Upper lobe of right lung (tissue), 1 donor: ENCODE measurements around the gene NBAS. TPM values are rescaled to one million over a fixed set of nuclear protein-coding genes. Genes with fewer than 3 reads are reported as not detected.
A peak's percentile ranks its signal among the peaks of the same experiment; 100 is the strongest.

Experiments
- ATAC-seq: fragments of 200-7000 bp; cut with Tn5 transposase; one replicate; pipeline ENCODE4 v1.9.1; 2020; ENCODE audit warnings: mild to moderate bottlenecking, moderate library complexity
- DNase-seq: peaks from one replicate; pipeline ENCODE4 v3.0.0-alpha.2; 2020
- H3K27ac ChIP-seq: fragments of 200-600 bp; one replicate; pipeline ENCODE4 v1.8.0; 2022
- H3K27me3 ChIP-seq: fragments of 200-600 bp; one replicate; pipeline ENCODE4 v1.8.0; 2022; ENCODE audit warnings: mild to moderate bottlenecking
- H3K36me3 ChIP-seq: fragments of 200-600 bp; one replicate; pipeline ENCODE4 v1.8.0; 2022
- H3K4me1 ChIP-seq: fragments of 200-600 bp; one replicate; pipeline ENCODE4 v1.8.0; 2022
- H3K4me3 ChIP-seq: fragments of 200-600 bp; one replicate; pipeline ENCODE4 v1.8.0; 2022; ENCODE audit warnings: mild to moderate bottlenecking
- H3K9me3 ChIP-seq: fragments of 200-600 bp; one replicate; pipeline ENCODE4 v1.8.0; 2022
- CTCF ChIP-seq: fragments of 200-600 bp; IDR thresholded peaks from one replicate; pipeline ENCODE4 v1.8.0; 2022; ENCODE audit warnings: antibody characterized with exemption
- intact Hi-C: fragments of 100-400 bp; cut with DNase I; formaldehyde crosslinking; loops from one replicate; pipeline ENCODE4 v1.11.0; 2022
- long read RNA-seq: library from polyadenylated mRNA; unstranded; transcript quantifications from one replicate; pipeline ENCODE4 v2.0.0, GENCODE V29; 2021
- total RNA-seq: library from RNA; stranded (reverse); fragmentation: NEBNext Ultra II Directional; extraction: Animal tissue kit (Norgen Biotek cat#: 25700); gene quantifications from one replicate; pipeline ENCODE4 v1.2.1, GENCODE V29; 2021
- donor health status: DM: no; HTN: yes; CAD: no; lungs with severe emphysema.

Gene NBAS
- 38.8 TPM for total RNA-seq
- long read RNA-seq, full-length matches to known transcripts: 3 of 18 reads
- long read RNA-seq, partial matches to known transcripts: 10 of 18 reads
- long read RNA-seq, other reads (novel, unspliced or antisense): 5 of 18 reads

GRCh38 chr2:15560988-15561573 is at the start of gene NBAS:
TSS of gene NBAS (minus strand) at chr2:15561334. CDS start at chr2:15561304, 30 bp downstream.
- Histone ChIP-seq H3K36me3 (no peaks in the 10 kb centered on the region), H3K27ac (peak within 1 kb of the TSS; percentile 79), H3K27me3 (no peaks in the 10 kb centered on the region), H3K4me1 (peaks cover 16% of the 10 kb centered on the region), H3K4me3 (peak within 1 kb of the TSS; percentile 73), H3K9me3 (no peaks in the 10 kb centered on the region)
- TF ChIP-seq CTCF: no peak
- ATAC-seq (peak; percentile 98), DNase-seq (peak; percentile 87)
- intact Hi-C loops: no loop called here

- TF ChIP-seq CTCF: no peak
- H3K27me3 ChIP-seq: no peaks in the 10 kb centered on the region
- ATAC-seq (no peak), DNase-seq (no peak)
- no peak overlapping the region for H3K27ac ChIP-seq
- H3K4me1 ChIP-seq: no peaks in the 10 kb centered on the region
- H3K4me3 ChIP-seq: no peak overlapping the region
- H3K9me3 ChIP-seq: no peaks in the 10 kb centered on the region
- intact Hi-C loops: no loop called here
- H3K36me3 ChIP-seq: peaks cover 78% of the 10 kb centered on the region
Measured at GRCh38 chr2:15610430-15610952, 49.4 kb upstream of the NBAS start.

- no peak for TF ChIP-seq CTCF
- no peak overlapping the region for H3K27ac ChIP-seq
- no peak overlapping the region for H3K4me3 ChIP-seq
- DNase-seq: no peak
- H3K4me1 ChIP-seq: no peaks in the 10 kb centered on the region
- H3K27me3 ChIP-seq: no peaks in the 10 kb centered on the region
- intact Hi-C loops: no loop called here
- peaks cover 78% of the 10 kb centered on the region for H3K36me3 ChIP-seq
- no peak for ATAC-seq
- H3K9me3 ChIP-seq: no peaks in the 10 kb centered on the region
Measured at GRCh38 chr2:15609341-15610042, 48.4 kb upstream of the NBAS start.

- intact Hi-C loops: no loop called here
- DNase-seq (no peak), ATAC-seq (no peak)
- H3K9me3 ChIP-seq: no peaks in the 10 kb centered on the region
- no peaks in the 10 kb centered on the region for H3K4me1 ChIP-seq
- peaks cover 78% of the 10 kb centered on the region for H3K36me3 ChIP-seq
- no peak for TF ChIP-seq CTCF
- no peak overlapping the region for H3K4me3 ChIP-seq
- H3K27me3 ChIP-seq: no peaks in the 10 kb centered on the region
- H3K27ac ChIP-seq: no peak overlapping the region
Measured at GRCh38 chr2:15608392-15608761, 47.2 kb upstream of the NBAS start.

GRCh38 chr2:15607709-15608391 is 46.7 kb upstream of the NBAS start:
- no peak for TF ChIP-seq CTCF
- Histone ChIP-seq H3K9me3 (no peaks in the 10 kb centered on the region), H3K36me3 (peaks cover 79% of the 10 kb centered on the region), H3K4me1 (no peaks in the 10 kb centered on the region), H3K27ac (no peak overlapping the region), H3K27me3 (no peaks in the 10 kb centered on the region), H3K4me3 (no peak overlapping the region)
- DNase-seq (no peak), ATAC-seq (no peak)
- intact Hi-C loops: no loop called here
